Upper lobe of left lung (tissue), 4 donors: ENCODE results near the gene MAMSTR.

ENCODE experiments used
- CTCF ChIP-seq, 6 experiments: fragments of 450-650 bp in 4 of 6; fragments of 200-600 bp in 2 of 6; sonication (generic) in 2 of 6; IDR thresholded peaks; one replicate each; pipeline ENCODE4 v1.5.1; 2016 to 2019; ENCODE audit warnings: antibody characterized with exemption in 6 of 6
- EP300 ChIP-seq, 4 donors: sonication (generic); formaldehyde crosslinking; IDR thresholded peaks; one replicate each; pipeline ENCODE4 v1.5.1; 2017; ENCODE audit warnings: antibody characterized with exemption in 4 of 4, control low read depth in 2 of 4

GRCh38 chr19:48703316-48703715, 16.2 kb downstream of the MAMSTR start:
- TF ChIP-seq EP300 (IDR thresholded peaks at IDR 0.05) (no peak), CTCF (IDR thresholded peaks at IDR 0.05) (no peak)
